ENCODE results near the gene ANP32B.
"Not testable (repeated sequence)": the region's sequence is repeated elsewhere in the genome, so short reads cannot be mapped to it uniquely, and the experiment has no call there.

Gene ANP32B

DNA sequence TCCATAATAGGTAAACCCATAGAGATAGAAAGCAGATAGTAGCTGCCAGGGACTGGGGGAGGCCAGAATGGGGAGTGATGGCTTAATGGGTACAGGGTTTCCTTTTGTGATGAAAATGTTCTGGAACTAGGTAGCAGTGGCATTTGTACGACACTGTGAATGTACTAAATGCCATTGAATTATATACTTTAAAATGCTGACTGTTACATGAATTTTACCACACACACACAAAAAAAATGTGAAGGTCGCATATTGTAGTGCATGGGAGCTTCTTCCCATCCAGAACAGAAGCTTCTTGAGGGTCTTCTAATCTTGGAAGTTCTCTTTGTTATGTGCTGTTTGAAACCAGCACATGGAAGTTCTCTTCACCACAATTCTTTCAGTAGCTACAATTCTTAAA lies 19.9 kb upstream of the ANP32B start:
- DNase-seq (ENCODE audit: low read depth) = no peak
- H3K4me3 ChIP-seq (ENCODE audit: control insufficient read depth, low read depth, low read length) = no peak overlapping the region
- TF ChIP-seq, protein P1, sequence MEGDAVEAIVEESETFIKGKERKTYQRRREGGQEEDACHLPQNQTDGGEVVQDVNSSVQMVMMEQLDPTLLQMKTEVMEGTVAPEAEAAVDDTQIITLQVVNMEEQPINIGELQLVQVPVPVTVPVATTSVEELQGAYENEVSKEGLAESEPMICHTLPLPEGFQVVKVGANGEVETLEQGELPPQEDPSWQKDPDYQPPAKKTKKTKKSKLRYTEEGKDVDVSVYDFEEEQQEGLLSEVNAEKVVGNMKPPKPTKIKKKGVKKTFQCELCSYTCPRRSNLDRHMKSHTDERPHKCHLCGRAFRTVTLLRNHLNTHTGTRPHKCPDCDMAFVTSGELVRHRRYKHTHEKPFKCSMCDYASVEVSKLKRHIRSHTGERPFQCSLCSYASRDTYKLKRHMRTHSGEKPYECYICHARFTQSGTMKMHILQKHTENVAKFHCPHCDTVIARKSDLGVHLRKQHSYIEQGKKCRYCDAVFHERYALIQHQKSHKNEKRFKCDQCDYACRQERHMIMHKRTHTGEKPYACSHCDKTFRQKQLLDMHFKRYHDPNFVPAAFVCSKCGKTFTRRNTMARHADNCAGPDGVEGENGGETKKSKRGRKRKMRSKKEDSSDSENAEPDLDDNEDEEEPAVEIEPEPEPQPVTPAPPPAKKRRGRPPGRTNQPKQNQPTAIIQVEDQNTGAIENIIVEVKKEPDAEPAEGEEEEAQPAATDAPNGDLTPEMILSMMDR (conservative IDR thresholded peaks at IDR 0.05; ENCODE audit: control insufficient read depth, insufficient read depth, low read depth, low read length) = no peak

DNA sequence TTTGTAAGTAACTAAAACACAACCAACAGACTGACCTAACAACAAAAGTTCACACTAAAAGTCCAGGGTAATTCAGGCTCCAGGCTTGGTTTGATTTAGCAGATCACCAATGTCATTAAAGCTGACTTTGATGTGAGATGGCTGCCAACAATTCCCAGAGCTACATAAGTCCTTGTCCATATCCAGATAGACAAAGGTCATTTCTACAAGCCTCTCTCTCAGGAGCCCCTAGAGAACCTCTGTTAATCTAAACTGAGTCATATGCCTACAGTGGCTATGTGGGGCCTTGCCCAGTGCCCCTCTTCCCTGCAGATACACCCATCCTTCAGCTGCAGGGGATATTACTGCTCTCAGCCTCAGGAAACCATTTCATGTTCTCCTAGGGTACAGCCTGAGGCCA lies 18.2 kb upstream of the ANP32B start:
- TF ChIP-seq, protein P1 (conservative IDR thresholded peaks at IDR 0.05; ENCODE audit: control insufficient read depth, insufficient read depth, low read depth, low read length) = no peak
- no peak for DNase-seq (ENCODE audit: low read depth)
- H3K4me3 ChIP-seq (ENCODE audit: control insufficient read depth, low read depth, low read length) = no peak overlapping the region

DNA sequence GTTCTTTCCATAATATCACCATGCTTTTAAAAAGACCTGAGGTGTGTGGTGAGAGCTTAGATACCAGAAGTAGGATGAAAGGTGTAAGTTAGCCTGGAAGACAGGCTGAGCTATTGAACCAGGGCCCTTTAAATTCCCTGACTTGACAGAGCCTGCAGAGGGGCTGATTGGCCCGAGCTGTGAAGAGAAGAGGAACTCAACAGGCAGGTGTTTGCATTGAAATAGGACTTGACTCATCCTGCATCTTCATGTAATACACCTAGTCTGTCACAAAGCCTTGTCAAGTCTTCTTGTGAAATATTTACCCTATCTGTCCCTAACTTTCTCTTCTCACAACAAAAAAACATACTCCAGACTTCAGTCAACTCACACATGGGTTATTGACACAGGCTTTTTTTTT lies 16.6 kb upstream of the ANP32B start:
- no peak overlapping the region for H3K4me3 ChIP-seq (ENCODE audit: control insufficient read depth, low read depth, low read length)
- no peak for DNase-seq (ENCODE audit: low read depth)
- TF ChIP-seq, protein P1 (conservative IDR thresholded peaks at IDR 0.05; ENCODE audit: control insufficient read depth, insufficient read depth, low read depth, low read length) = no peak

DNA sequence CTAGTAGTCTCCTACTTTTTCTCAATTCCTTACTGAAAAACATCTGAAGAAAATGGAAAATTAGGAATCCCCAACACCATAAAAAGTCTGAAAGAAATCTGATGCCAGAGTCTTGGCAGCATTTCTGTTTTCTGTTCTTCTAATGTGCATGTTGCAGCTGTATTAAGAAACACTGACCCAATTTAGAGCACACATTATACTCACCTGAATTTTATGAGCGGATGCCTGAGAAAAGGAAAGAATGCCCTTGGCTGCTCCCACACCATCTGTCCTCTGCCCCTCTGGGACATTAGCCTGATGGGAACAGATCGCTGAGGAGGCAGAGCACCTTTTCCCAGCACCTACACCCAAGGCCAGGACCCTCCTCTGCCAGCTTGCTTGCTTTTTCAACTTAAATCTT lies 14.1 kb upstream of the ANP32B start:
- TF ChIP-seq, protein P1 (conservative IDR thresholded peaks at IDR 0.05; ENCODE audit: control insufficient read depth, insufficient read depth, low read depth, low read length) = no peak
- no peak overlapping the region for H3K4me3 ChIP-seq (ENCODE audit: control insufficient read depth, low read depth, low read length)
- no peak for DNase-seq (ENCODE audit: low read depth)

DNA sequence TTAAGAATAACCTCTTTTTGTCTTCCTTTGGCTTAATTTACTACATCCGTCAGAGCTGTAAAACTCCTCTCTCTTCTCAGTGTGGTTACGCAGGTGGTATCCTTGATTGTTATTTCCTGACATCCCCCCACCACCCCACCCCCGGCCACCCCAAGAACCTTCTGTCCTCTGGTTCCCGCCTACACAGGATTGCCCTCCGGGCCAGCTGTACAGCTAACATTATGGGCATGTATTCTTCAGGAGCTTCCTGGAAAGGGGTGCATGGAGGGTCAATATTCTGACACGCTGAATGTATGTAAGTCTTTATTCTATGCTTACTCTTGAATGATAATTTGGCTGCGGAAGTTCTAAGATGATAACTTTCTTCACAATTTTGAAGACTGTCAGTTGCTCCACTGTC lies 13.0 kb upstream of the ANP32B start:
- H3K4me3 ChIP-seq (ENCODE audit: control insufficient read depth, low read depth, low read length) = no peak overlapping the region
- TF ChIP-seq, protein P1 (conservative IDR thresholded peaks at IDR 0.05; ENCODE audit: control insufficient read depth, insufficient read depth, low read depth, low read length) = no peak
- no peak for DNase-seq (ENCODE audit: low read depth)

DNA sequence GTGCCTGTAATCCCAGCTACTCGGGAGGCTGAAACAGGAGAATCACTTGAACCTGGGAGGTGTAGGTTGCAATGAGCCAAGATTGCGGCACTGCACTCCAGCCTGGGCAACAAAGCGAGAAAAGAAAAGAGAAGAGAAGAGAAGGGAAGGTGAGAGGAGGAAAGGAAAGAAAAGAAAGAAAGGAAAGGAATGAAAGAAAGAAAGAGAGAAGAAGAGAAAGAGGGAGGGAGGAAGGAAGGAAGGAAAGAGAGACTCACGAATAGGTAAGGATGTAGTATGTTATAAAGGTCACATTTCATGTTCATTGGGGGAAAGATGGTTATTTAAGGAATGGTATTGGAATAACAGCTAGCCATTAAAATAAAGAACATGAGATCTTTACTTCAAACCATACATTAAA lies 10.4 kb upstream of the ANP32B start:
- no peak overlapping the region for H3K4me3 ChIP-seq (ENCODE audit: control insufficient read depth, low read depth, low read length)
- no peak for DNase-seq (ENCODE audit: low read depth)
- TF ChIP-seq, protein P1 (conservative IDR thresholded peaks at IDR 0.05; ENCODE audit: control insufficient read depth, insufficient read depth, low read depth, low read length) = no peak

DNA sequence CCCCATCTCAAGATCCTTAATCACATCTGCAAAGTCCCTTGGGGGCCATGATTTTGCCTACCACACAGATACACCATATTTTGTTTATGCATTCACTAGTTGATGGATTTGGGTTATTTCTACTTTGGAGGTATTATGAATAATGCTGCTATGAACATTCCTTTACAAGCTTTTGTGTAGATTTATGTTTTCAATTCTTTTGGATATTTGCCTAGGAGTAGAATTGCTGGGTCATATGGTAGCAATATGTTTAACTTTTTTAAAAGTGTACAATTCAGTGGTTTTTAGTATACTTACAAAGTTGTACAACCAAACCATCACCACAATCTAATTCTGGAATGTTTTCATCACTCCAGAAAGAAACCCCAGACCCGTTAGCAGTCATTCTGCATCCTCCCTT lies 7.8 kb upstream of the ANP32B start:
- H3K4me3 ChIP-seq (ENCODE audit: control insufficient read depth, low read depth, low read length) = no peak overlapping the region
- DNase-seq (ENCODE audit: low read depth) = no peak
- TF ChIP-seq, protein P1 (conservative IDR thresholded peaks at IDR 0.05; ENCODE audit: control insufficient read depth, insufficient read depth, low read depth, low read length) = no peak

DNA sequence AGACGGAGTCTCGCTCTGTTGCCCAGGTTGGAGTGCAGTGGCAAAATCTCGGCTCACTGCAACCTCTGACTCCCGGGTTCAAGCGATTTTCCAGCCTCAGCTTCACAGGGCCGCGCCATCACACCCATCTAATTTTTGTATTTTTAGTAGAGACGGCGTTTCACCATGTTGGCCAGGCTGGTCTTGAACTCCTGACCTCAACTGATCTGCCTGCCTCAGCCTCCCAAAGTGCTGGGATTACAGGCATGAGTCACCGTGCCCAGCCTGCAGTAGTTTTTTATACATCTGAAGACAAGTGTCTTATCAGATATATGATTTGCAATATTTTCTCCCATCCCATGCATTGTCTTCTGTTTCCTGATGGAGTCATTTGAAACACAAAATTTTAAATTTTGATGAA lies 6.5 kb upstream of the ANP32B start:
- not testable (repeated sequence) for H3K4me3 ChIP-seq (ENCODE audit: control insufficient read depth, low read depth, low read length); DNase-seq (ENCODE audit: low read depth)
